Stimulated activated CD8-positive, alpha-beta memory T cell treated with anti-CD3 and anti-CD28 coated beads, Interleukin-4, amount 100 ng/mL, for 24 hours (primary cell): ENCODE results near the gene NOP9.

Experiments
- DNase-seq: peaks from one replicate; pipeline ENCODE4 v3.0.0-alpha.2; 2020; ENCODE audit warnings: low read depth

Gene NOP9

GRCh38 chr14:24329073-24329663 is 29.5 kb downstream of the NOP9 start:
- no peak for DNase-seq

- DNase-seq: peak; percentile 63
These were observed 30.1 kb downstream of the NOP9 start for GRCh38 chr14:24329736-24330135.

- no peak for DNase-seq
These were observed 31.5 kb downstream of the NOP9 start for GRCh38 chr14:24330973-24331674.

GRCh38 chr14:24331731-24332267 is 32.1 kb downstream of the NOP9 start:
- no peak for DNase-seq

GRCh38 chr14:24332268-24332993 is 32.8 kb downstream of the NOP9 start:
- DNase-seq: peak; percentile 65

GRCh38 chr14:24334431-24335291 is 35.0 kb downstream of the NOP9 start, which contains the start of gene ADCY4:
ADCY4 (minus strand) TSS chr14:24335071; CDS start chr14:24334652, 419 bp downstream.
- DNase-seq: no peak

GRCh38 chr14:24335461-24336171 is 36.0 kb downstream of the NOP9 start:
- DNase-seq: no peak

GRCh38 chr14:24337144-24337823 is 37.6 kb downstream of the NOP9 start:
- no peak for DNase-seq

- DNase-seq: no peak
These were observed 38.1 kb downstream of the NOP9 start for GRCh38 chr14:24337824-24338175.

GRCh38 chr14:24338843-24339242 is 39.2 kb downstream of the NOP9 start:
- DNase-seq: no peak

- DNase-seq: peak; percentile 54
These were observed 39.9 kb downstream of the NOP9 start, which contains the start of gene RIPK3 for GRCh38 chr14:24339284-24340151. RIPK3 (minus strand) TSS chr14:24339991; CDS start chr14:24339826, 165 bp downstream.

- DNase-seq: no peak
These were observed 41.0 kb downstream of the NOP9 start for GRCh38 chr14:24340606-24341005.

- no peak for DNase-seq
These were observed 43.2 kb downstream of the NOP9 start for GRCh38 chr14:24342889-24343288.

GRCh38 chr14:24343795-24344660 is 44.4 kb downstream of the NOP9 start:
- no peak for DNase-seq

GRCh38 chr14:24347134-24347533 is 47.5 kb downstream of the NOP9 start:
- no peak for DNase-seq

GRCh38 chr14:24348186-24348585 is 48.5 kb downstream of the NOP9 start:
- no peak for DNase-seq

GRCh38 chr14:24349742-24350141 is 50.1 kb downstream of the NOP9 start:
- DNase-seq: no peak

GRCh38 chr14:24351517-24351916 is 51.9 kb downstream of the NOP9 start:
- no peak for DNase-seq
